Measurements from ENCODE around the gene PTS. TPM values are rescaled to one million over a fixed set of nuclear protein-coding genes. Genes with fewer than 3 reads are reported as not detected.
A peak's percentile ranks its signal among the peaks of the same experiment; 100 is the strongest.

Gene PTS
- polyA plus RNA-seq, 2 of the 4 experiments (the other 2 are of a cell fraction), result 33.9 to 48.5 TPM

DNA sequence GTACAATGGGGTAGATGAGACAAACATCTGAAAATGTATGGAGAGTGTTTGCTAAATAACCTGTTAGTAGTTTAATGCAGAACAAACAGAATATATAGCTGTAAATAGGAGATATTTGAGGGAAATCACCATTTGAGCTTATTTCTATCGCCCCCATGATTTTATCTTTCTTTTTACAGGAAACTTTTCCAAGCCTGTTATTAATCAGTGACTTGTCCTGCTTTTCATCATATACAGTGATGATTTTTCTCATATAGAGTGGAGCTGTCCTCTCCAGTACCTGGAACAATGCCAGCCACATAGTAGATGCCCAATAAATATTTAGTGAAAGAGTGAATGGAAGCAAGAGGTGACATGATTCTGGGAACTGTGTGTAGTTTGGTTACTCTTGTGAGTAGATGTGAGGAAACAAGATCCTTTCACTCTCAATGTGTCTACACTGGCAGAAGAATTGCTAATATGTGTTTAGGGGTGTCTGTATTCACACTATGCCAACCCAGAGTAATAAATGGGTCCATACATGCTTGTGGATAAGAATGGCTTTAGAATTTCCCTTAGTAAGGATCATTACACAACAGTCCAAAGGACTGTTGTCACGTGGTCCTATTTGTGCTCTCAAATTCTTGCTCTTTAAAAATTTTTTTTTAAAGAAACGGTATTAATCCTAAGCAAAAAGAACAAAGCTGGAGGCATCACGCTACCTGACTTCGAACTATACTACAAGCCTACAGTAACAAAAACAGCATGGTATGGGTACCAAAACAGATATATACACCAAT, 2.3 kb upstream of the PTS start:
- ATAC-seq (no peak), FAIRE-seq (no peak), DNase-seq (ENCODE audit: low read depth in 1 of 2, low spot score in 1 of 2) (no peak)
- 78% methylated on average over 5 of the region's 5 CpGs for WGBS (ENCODE audit: missing lambda C conversion rate)
- TF ChIP-seq FOSL2 (IDR thresholded peaks at IDR 0.05), result no peak
- no peak for TF ChIP-seq FOSL2 (CRISPR knock-in tag; IDR thresholded peaks at IDR 0.05)
- no peak for TF ChIP-seq BHLHE40 (IDR thresholded peaks at IDR 0.05; ENCODE audit: low read depth, low read length)
- no peak for TF ChIP-seq CHD4 (IDR thresholded peaks at IDR 0.05; ENCODE audit: borderline replicate concordance)
- no peak for TF ChIP-seq EHF (CRISPR knock-in tag; IDR thresholded peaks at IDR 0.05)
- H3K9me3 ChIP-seq, result no peaks in the 10 kb centered on the region
- ChIA-PET POLR2A (no interaction called here), CTCF (interaction anchor here (1.7 to 14.6 kb wide), 3 partner anchors 58 to 1066 kb away, joined by 4 to 247 read pairs (median 5); no protein-coding TSS in a partner anchor)
- H3K4me2 ChIP-seq, result no peak overlapping the region
- peaks cover 16% of the 10 kb centered on the region for H3K4me1 ChIP-seq
- H3K27ac ChIP-seq, result no peak overlapping the region
- H3K4me3 ChIP-seq, result no peak overlapping the region

- FAIRE-seq, result no peak
- H3K4me2 ChIP-seq, result peak overlapping the region; percentile 91
- H3K27ac ChIP-seq, result peak overlapping the region; percentile 99 to 100
- peaks cover 16% of the 10 kb centered on the region for H3K4me1 ChIP-seq
- WGBS (ENCODE audit: missing lambda C conversion rate), result 14% methylated on average over 8 of the region's 8 CpGs
- DNase-seq (ENCODE audit: low read depth in 1 of 2, low spot score in 1 of 2), result no peak
- H3K9me3 ChIP-seq, result no peaks in the 10 kb centered on the region
- TF ChIP-seq POLR2A (IDR thresholded peaks at IDR 0.05; ENCODE audit: low read length) (no peak), MYC (IDR thresholded peaks at IDR 0.05; ENCODE audit: borderline replicate concordance, low read length) (no peak)
- H3K4me3 ChIP-seq, result peak overlapping the region; percentile 80
- ChIA-PET CTCF (interaction anchor here (0.7 to 14.6 kb wide), 2 partner anchors 56 to 121 kb away, joined by 3 to 247 read pairs; no protein-coding TSS in a partner anchor), POLR2A (interaction anchor here (0.6 kb wide), 1 partner anchor 24 kb away, joined by 3 read pairs; no protein-coding TSS in a partner anchor)
- no peak for ATAC-seq
Observed at GRCh38 chr11:112225753-112226061, 521 bp upstream of the PTS start.

- DNase-seq (ENCODE audit: low read depth in 1 of 2, low spot score in 1 of 2) (peak; percentile 13 to 21), ATAC-seq (peak; percentile 75 to 77; a peak in 5 of 6 replicates), FAIRE-seq (no peak)
- ChIA-PET CTCF (interaction anchor here (0.6 to 14.6 kb wide), 2 partner anchors 55 to 63 kb away, joined by 4 to 247 read pairs; partner anchors contain the start of gene IL18), POLR2A (interaction anchor here (0.5 to 1.0 kb wide), 3 partner anchors 25 to 1088 kb away, joined by 3 to 4 read pairs (median 3); partner anchors contain the start of genes SDHD, TIMM8B and TTC12)
- Histone ChIP-seq H3K4me1 (peaks cover 16% of the 10 kb centered on the region), H3K9me3 (no peaks in the 10 kb centered on the region), H3K4me2 (peak overlapping the region; percentile 97), H3K27ac (peak overlapping the region; percentile 99 to 100), H3K4me3 (peak overlapping the region; percentile 80)
- WGBS (ENCODE audit: missing lambda C conversion rate), result 7% methylated on average over 16 of the region's 16 CpGs
- TF ChIP-seq CTCF (IDR thresholded peaks at IDR 0.05) (no peak), EHMT2 (IDR thresholded peaks at IDR 0.05; ENCODE audit: low read depth) (no peak), POLR2A (IDR thresholded peaks at IDR 0.05; ENCODE audit: low read length) (no peak), CHD4 (IDR thresholded peaks at IDR 0.05; ENCODE audit: borderline replicate concordance) (no peak), KDM1A (IDR thresholded peaks at IDR 0.05; ENCODE audit: low read depth) (no peak), FOXS1 (CRISPR knock-in tag; IDR thresholded peaks at IDR 0.05) (no peak), EP300 (IDR thresholded peaks at IDR 0.05) (no peak), HDAC2 (IDR thresholded peaks at IDR 0.05) (no peak), EHF (CRISPR knock-in tag; IDR thresholded peaks at IDR 0.05) (no peak), BHLHE40 (IDR thresholded peaks at IDR 0.05; ENCODE audit: low read depth, low read length) (no peak)
- TF ChIP-seq, protein P1, sequence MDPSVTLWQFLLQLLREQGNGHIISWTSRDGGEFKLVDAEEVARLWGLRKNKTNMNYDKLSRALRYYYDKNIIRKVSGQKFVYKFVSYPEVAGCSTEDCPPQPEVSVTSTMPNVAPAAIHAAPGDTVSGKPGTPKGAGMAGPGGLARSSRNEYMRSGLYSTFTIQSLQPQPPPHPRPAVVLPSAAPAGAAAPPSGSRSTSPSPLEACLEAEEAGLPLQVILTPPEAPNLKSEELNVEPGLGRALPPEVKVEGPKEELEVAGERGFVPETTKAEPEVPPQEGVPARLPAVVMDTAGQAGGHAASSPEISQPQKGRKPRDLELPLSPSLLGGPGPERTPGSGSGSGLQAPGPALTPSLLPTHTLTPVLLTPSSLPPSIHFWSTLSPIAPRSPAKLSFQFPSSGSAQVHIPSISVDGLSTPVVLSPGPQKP (IDR thresholded peaks at IDR 0.05; ENCODE audit: low read depth, low read length), result no peak
- TF ChIP-seq, protein P2, sequence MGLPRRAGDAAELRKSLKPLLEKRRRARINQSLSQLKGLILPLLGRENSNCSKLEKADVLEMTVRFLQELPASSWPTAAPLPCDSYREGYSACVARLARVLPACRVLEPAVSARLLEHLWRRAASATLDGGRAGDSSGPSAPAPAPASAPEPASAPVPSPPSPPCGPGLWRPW (IDR thresholded peaks at IDR 0.05), result no peak
Observed at GRCh38 chr11:112226831-112227401, 688 bp downstream of the PTS start.

Measured in A549 (cell line).